HepG2 (cell line): Measurements from ENCODE around the gene SLC5A10. TPM values are rescaled to one million over a fixed set of nuclear protein-coding genes. Genes with fewer than 3 reads are reported as not detected.

Source experiments
- ATM ChIP-seq: fragments of 450-650 bp; IDR thresholded peaks from 2 replicates; pipeline ENCODE4 v1.7.1; 2017; ENCODE audit warnings: mild to moderate bottlenecking, borderline replicate concordance
- FLYWCH1 ChIP-seq: sonication (generic); formaldehyde crosslinking; IDR thresholded peaks from 2 replicates; pipeline ENCODE4 v1.8.1; 2023; ENCODE audit warnings: mild to moderate bottlenecking, missing genetic modification reagents
- GMEB2 ChIP-seq: IDR thresholded peaks from 2 replicates; pipeline ENCODE4 v1.6.1; 2016; ENCODE audit warnings: missing biosample characterization, missing genetic modification reagents, low read depth
- HNRNPL ChIP-seq: fragments of 200-400 bp; formaldehyde crosslinking; IDR thresholded peaks from 2 replicates; pipeline ENCODE4 v1.6.1; 2017; ENCODE audit warnings: mild to moderate bottlenecking, low read depth, low read length
- JUN ChIP-seq: sonication (generic); formaldehyde crosslinking; IDR thresholded peaks from 2 replicates; pipeline ENCODE4 v1.4.0; 2020; ENCODE audit warnings: mild to moderate bottlenecking, missing genetic modification reagents
- NFE2 ChIP-seq: sonication (generic); formaldehyde crosslinking; IDR thresholded peaks from 2 replicates; pipeline ENCODE4 v1.4.0; 2020; ENCODE audit warnings: missing genetic modification reagents
- NR2F1 ChIP-seq, 2 experiments: fragments of 450-650 bp in 1 of 2; formaldehyde crosslinking in 1 of 2; IDR thresholded peaks; 2 replicates each; pipeline versions ENCODE4 v1.5.0 to v1.6.1; 2016 to 2020; ENCODE audit warnings: mild to moderate bottlenecking in 1 of 2, missing compliant biosample characterization in 1 of 2, missing genetic modification reagents in 1 of 2, moderate library complexity in 1 of 2
- PAF1 ChIP-seq: IDR thresholded peaks from 2 replicates; pipeline ENCODE4 v1.6.1; 2016; ENCODE audit warnings: missing genetic modification reagents, missing compliant biosample characterization
- PLRG1 ChIP-seq: fragments of 450-650 bp; conservative IDR thresholded peaks from 2 replicates; pipeline ENCODE4 v1.6.1; 2016
- SETDB1 ChIP-seq: sonication (generic); formaldehyde crosslinking; IDR thresholded peaks from 2 replicates; pipeline ENCODE4 v1.5.1; 2020; ENCODE audit warnings: missing genetic modification reagents, mild to moderate bottlenecking, borderline replicate concordance
- SIX4 ChIP-seq: sonication (generic); formaldehyde crosslinking; IDR thresholded peaks from 2 replicates; pipeline ENCODE4 v1.4.0; 2020; ENCODE audit warnings: missing genetic modification reagents
- TEAD3 ChIP-seq: optimal IDR thresholded peaks from 2 replicates; pipeline ENCODE3; 2016; ENCODE audit warnings: borderline replicate concordance
- THYN1 ChIP-seq: sonication (generic); formaldehyde crosslinking; IDR thresholded peaks from 2 replicates; pipeline ENCODE4 v1.8.1; 2023; ENCODE audit warnings: low read depth, mild to moderate bottlenecking, moderate library complexity, missing genetic modification reagents, borderline replicate concordance
- ZNF530 ChIP-seq: sonication (generic); formaldehyde crosslinking; IDR thresholded peaks from 2 replicates; pipeline ENCODE4 v1.5.0; 2020; ENCODE audit warnings: low read depth, mild to moderate bottlenecking, missing genetic modification reagents
- ZNF639 ChIP-seq: conservative IDR thresholded peaks from 2 replicates; pipeline ENCODE4 v1.6.1; 2018; ENCODE audit warnings: missing genetic modification reagents
- ZNF7 ChIP-seq: IDR thresholded peaks from 2 replicates; pipeline ENCODE4 v1.6.1; 2016; ENCODE audit warnings: missing biosample characterization, missing genetic modification reagents
- ZNF788 ChIP-seq: sonication (generic); formaldehyde crosslinking; IDR thresholded peaks from 2 replicates; pipeline ENCODE4 v1.5.0; 2020; ENCODE audit warnings: mild to moderate bottlenecking, missing genetic modification reagents, borderline replicate concordance
- polyA plus RNA-seq, 8 experiments: library from polyadenylated mRNA; depleted of rRNA in 3 of 8; stranded (reverse) in 7 of 8; unstranded in 1 of 8; fragments of >200 nt; fragmentation: Illumina TruSeq in 4 of 8; extraction: Trizol in 4 of 8; gene quantifications; 2 replicates each; pipeline versions ENCODE4 v1.2.1 to v1.2.3, GENCODE V29; 2011 to 2016; ENCODE audit warnings: low read depth in 4 of 8, missing spikeins in 1 of 8, mixed read lengths in 1 of 8; ENCODE audit not compliant: insufficient read depth in 1 of 8
- total RNA-seq, 5 experiments: library from RNA; depleted of rRNA; stranded (reverse); fragments of >200 nt; fragmentation: Illumina TruSeq; extraction: Trizol; gene quantifications; 2 replicates each; pipeline ENCODE4 v1.2.3, GENCODE V29; 2016; ENCODE audit warnings: low read depth in 1 of 5
- TF ChIP-seq, protein P1 (sequence below): sonication (generic); formaldehyde crosslinking; conservative IDR thresholded peaks from 2 replicates; pipeline ENCODE4 v1.5.0; 2020; ENCODE audit warnings: missing genetic modification reagents
- TF ChIP-seq, protein P2 (sequence below): sonication (generic); formaldehyde crosslinking; IDR thresholded peaks from 2 replicates; pipeline ENCODE4 v1.5.0; 2020; ENCODE audit warnings: missing genetic modification reagents, mild to moderate bottlenecking, borderline replicate concordance
- TF ChIP-seq, protein P3 (sequence below): sonication (generic); formaldehyde crosslinking; IDR thresholded peaks from 2 replicates; pipeline ENCODE4 v1.8.0; 2023; ENCODE audit warnings: mild to moderate bottlenecking, missing genetic modification reagents
- TF ChIP-seq, protein P4 (sequence below): sonication (generic); formaldehyde crosslinking; IDR thresholded peaks from 2 replicates; pipeline ENCODE4 v1.4.0; 2020; ENCODE audit warnings: missing genetic modification reagents, low read depth, mild to moderate bottlenecking, borderline replicate concordance

SLC5A10 gene
- total and polyA plus RNA-seq, 2 of the 13 experiments (the other 11 are each of a cell fraction or from before 2014, with no cell fraction given): 0.05 TPM; not detected in 1

- TF ChIP-seq, protein P1, sequence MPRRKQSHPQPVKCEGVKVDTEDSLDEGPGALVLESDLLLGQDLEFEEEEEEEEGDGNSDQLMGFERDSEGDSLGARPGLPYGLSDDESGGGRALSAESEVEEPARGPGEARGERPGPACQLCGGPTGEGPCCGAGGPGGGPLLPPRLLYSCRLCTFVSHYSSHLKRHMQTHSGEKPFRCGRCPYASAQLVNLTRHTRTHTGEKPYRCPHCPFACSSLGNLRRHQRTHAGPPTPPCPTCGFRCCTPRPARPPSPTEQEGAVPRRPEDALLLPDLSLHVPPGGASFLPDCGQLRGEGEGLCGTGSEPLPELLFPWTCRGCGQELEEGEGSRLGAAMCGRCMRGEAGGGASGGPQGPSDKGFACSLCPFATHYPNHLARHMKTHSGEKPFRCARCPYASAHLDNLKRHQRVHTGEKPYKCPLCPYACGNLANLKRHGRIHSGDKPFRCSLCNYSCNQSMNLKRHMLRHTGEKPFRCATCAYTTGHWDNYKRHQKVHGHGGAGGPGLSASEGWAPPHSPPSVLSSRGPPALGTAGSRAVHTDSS (CRISPR knock-in tag): no peak
- TF ChIP-seq PLRG1 (no peak), THYN1 (no peak), SIX4 (CRISPR knock-in tag) (no peak), ZNF788 (0 out of 2 replicates have a peak, but pooled peaks have one; percentile 19), NFE2 (CRISPR knock-in tag) (no peak), GMEB2 (no peak), JUN (CRISPR knock-in tag) (no peak), ZNF639 (CRISPR knock-in tag) (no peak), ZNF7 (no peak), PAF1 (CRISPR knock-in tag) (no peak), ZNF530 (no peak), FLYWCH1 (CRISPR knock-in tag) (no peak), SETDB1 (CRISPR knock-in tag) (no peak), NR2F1 (CRISPR knock-in tag; IDR thresholded peaks at IDR 0.05) (no peak), HNRNPL (0 out of 2 replicates have a peak, but pooled peaks have one; percentile 27), ATM (no peak), TEAD3 (CRISPR knock-in tag) (peak; percentile 9)
- TF ChIP-seq, protein P2, sequence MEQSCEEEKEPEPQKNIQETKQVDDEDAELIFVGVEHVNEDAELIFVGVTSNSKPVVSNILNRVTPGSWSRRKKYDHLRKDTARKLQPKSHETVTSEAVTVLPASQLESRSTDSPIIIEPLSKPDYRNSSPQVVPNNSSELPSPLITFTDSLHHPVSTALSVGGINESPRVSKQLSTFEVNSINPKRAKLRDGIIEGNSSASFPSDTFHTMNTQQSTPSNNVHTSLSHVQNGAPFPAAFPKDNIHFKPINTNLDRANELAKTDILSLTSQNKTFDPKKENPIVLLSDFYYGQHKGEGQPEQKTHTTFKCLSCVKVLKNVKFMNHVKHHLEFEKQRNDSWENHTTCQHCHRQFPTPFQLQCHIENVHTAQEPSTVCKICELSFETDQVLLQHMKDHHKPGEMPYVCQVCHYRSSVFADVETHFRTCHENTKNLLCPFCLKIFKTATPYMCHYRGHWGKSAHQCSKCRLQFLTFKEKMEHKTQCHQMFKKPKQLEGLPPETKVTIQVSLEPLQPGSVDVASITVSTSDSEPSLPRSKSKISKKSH: no peak
- TF ChIP-seq, protein P3, sequence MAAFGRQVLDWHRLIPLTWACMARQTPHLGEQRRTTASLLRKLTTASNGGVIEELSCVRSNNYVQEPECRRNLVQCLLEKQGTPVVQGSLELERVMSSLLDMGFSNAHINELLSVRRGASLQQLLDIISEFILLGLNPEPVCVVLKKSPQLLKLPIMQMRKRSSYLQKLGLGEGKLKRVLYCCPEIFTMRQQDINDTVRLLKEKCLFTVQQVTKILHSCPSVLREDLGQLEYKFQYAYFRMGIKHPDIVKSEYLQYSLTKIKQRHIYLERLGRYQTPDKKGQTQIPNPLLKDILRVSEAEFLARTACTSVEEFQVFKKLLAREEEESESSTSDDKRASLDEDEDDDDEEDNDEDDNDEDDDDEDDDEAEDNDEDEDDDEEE: no peak
- TF ChIP-seq, protein P4, sequence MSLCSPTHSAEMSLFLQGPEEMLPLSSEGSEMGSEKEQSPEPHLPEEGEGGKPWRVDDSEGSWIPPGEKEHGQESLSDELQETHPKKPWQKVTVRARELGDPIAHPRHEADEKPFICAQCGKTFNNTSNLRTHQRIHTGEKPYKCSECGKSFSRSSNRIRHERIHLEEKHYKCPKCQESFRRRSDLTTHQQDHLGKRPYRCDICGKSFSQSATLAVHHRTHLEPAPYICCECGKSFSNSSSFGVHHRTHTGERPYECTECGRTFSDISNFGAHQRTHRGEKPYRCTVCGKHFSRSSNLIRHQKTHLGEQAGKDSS (CRISPR knock-in tag): 0 out of 2 replicates have a peak, but pooled peaks have one; percentile 26
Observed at GRCh38 chr17:18963126-18964017, 11.4 kb downstream of the SLC5A10 start (continued).
